B cell (primary cell): ENCODE results near the gene MGMT. TPM values are rescaled to one million over a fixed set of nuclear protein-coding genes. Genes with fewer than 3 reads are reported as not detected.

Experiments
- ATAC-seq: fragments of 200-7000 bp; cut with Tn5 transposase; one replicate; pipeline ENCODE4 v1.10.0; 2021; ENCODE audit warnings: low read depth, mild to moderate bottlenecking, moderate number of reproducible peaks, moderate library complexity
- CTCF ChIA-PET: fragments of 350-600 bp; sonication (Branson Sonifier 250); formaldehyde crosslinking; loops from one replicate; lab custom pipeline; 2021; ENCODE audit warnings: antibody characterized with exemption, inconsistent platforms; lab: Charles Lee
- POLR2A ChIA-PET: fragments of 350-600 bp; sonication (Branson Sonifier 250); formaldehyde crosslinking; loops from one replicate; lab custom pipeline; 2021; ENCODE audit warnings: antibody characterized with exemption; lab: Charles Lee
- DNase-seq: peaks from one replicate; pipeline ENCODE4 v3.0.0; 2013
- H2AFZ ChIP-seq: 2 replicates; pipeline ENCODE4 v1.6.1; 2012; ENCODE audit warnings: mild to moderate bottlenecking, low read depth, low read length; ENCODE audit not compliant: insufficient read depth, poor library complexity, severe bottlenecking
- H3K27ac ChIP-seq, 2 donors: 1 replicate in 1 of 2; 2 replicates in 1 of 2; pipeline ENCODE4 v1.5.1; 2012 to 2013; ENCODE audit warnings: low read length in 2 of 2, mild to moderate bottlenecking in 2 of 2, moderate library complexity in 1 of 2
- H3K27me3 ChIP-seq, 4 experiments: fragments of 200-600 bp in 1 of 4; sonication (generic) in 1 of 4; replicated peaks in 1 of 4; 1 replicate in 2 of 4; 2 replicates in 2 of 4; pipeline versions ENCODE4 v1.6.1 to v1.7.0; 2013 to 2016; ENCODE audit warnings: low read length in 3 of 4, mild to moderate bottlenecking in 2 of 4, mixed read lengths in 1 of 4, moderate library complexity in 1 of 4; ENCODE audit not compliant: insufficient read depth in 4 of 4, control insufficient read depth in 3 of 4; ENCODE audit errors: control extremely low read depth in 1 of 4
- H3K36me3 ChIP-seq, 2 experiments: replicated peaks in 1 of 2; 1 replicate in 1 of 2; 2 replicates in 1 of 2; pipeline versions ENCODE4 v1.6.1 to v1.7.1; 2013; ENCODE audit warnings: low read length in 1 of 2; ENCODE audit not compliant: insufficient read depth in 2 of 2, control insufficient read depth in 1 of 2; ENCODE audit errors: control extremely low read depth in 1 of 2, extremely low read depth in 1 of 2
- H3K4me1 ChIP-seq, 2 donors: fragments of 200-600 bp in 1 of 2; sonication (generic) in 1 of 2; 1 replicate in 1 of 2; 2 replicates in 1 of 2; pipeline versions ENCODE4 v1.5.1 to v1.6.1; 2013 to 2017; ENCODE audit warnings: low read length in 2 of 2; ENCODE audit not compliant: control insufficient read depth in 2 of 2, insufficient read depth in 2 of 2
- H3K4me2 ChIP-seq: replicated peaks from 2 replicates; pipeline ENCODE3; 2012; ENCODE audit warnings: mild to moderate bottlenecking, low read depth, low read length; ENCODE audit not compliant: poor library complexity, severe bottlenecking
- H3K4me3 ChIP-seq, 5 experiments: fragments of 200-600 bp in 1 of 5; sonication (generic) in 1 of 5; 1 replicate in 3 of 5; 2 replicates in 2 of 5; pipeline versions ENCODE4 v1.5.1 to v1.7.0; 2011 to 2016; ENCODE audit warnings: low read length in 4 of 5, mild to moderate bottlenecking in 4 of 5, low read depth in 2 of 5, control low read depth in 1 of 5, moderate library complexity in 1 of 5; ENCODE audit not compliant: insufficient read depth in 1 of 5; ENCODE audit errors: control extremely low read depth in 1 of 5, extremely low read depth in 1 of 5
- H3K79me2 ChIP-seq: fragments of 200-600 bp; sonication (generic); one replicate; pipeline ENCODE4 v1.6.0; 2016; ENCODE audit warnings: low read length; ENCODE audit not compliant: control insufficient read depth, insufficient read depth
- H3K9ac ChIP-seq: fragments of 200-600 bp; sonication (generic); 2 replicates; pipeline ENCODE4 v1.6.1; 2017; ENCODE audit warnings: mild to moderate bottlenecking, low read length, moderate library complexity
- H3K9me3 ChIP-seq, 3 donors: one replicate each; pipeline versions ENCODE4 v1.6.1 to v1.7.1; 2013; ENCODE audit warnings: low read length in 2 of 3; ENCODE audit not compliant: control insufficient read depth in 2 of 3, insufficient read depth in 1 of 3; ENCODE audit errors: control extremely low read depth in 1 of 3
- H4K20me1 ChIP-seq: 2 replicates; pipeline ENCODE4 v1.6.0; 2012; ENCODE audit warnings: mild to moderate bottlenecking, low read length; ENCODE audit not compliant: insufficient read depth, control insufficient read depth, poor library complexity, severe bottlenecking
- H3K27ac Mint-ChIP-seq: one replicate; pipeline ENCODE4 v1.8.0; 2021; ENCODE audit warnings: mixed read lengths
- H3K27me3 Mint-ChIP-seq: one replicate; pipeline ENCODE4 v1.8.0; 2021; ENCODE audit warnings: mixed read lengths
- H3K4me1 Mint-ChIP-seq: one replicate; pipeline ENCODE4 v1.8.0; 2021; ENCODE audit warnings: mixed read lengths
- H3K4me3 Mint-ChIP-seq: one replicate; pipeline ENCODE4 v1.8.0; 2021; ENCODE audit warnings: mixed read lengths
- H3K9me3 Mint-ChIP-seq: one replicate; pipeline ENCODE4 v1.8.0; 2022; ENCODE audit warnings: mixed read lengths; ENCODE audit not compliant: insufficient read depth
- EZH2 ChIP-seq: IDR thresholded peaks from 2 replicates; pipeline ENCODE4 v1.6.1; 2012; ENCODE audit warnings: borderline replicate concordance, low read depth, mild to moderate bottlenecking, moderate library complexity, low read length; ENCODE audit not compliant: insufficient read depth, poor library complexity, severe bottlenecking
- WGBS: methylation state at CpG from one replicate; pipeline ENCODE4 v1.1.5; 2013; ENCODE audit warnings: missing lambda C conversion rate; ENCODE audit not compliant: insufficient coverage; 5-methylcytosine and 5-hydroxymethylcytosine counted together
- intact Hi-C: fragments of 100-400 bp; cut with micrococcal nuclease; formaldehyde crosslinking; loops from one replicate; pipeline ENCODE4 v1.10.0; 2022
- polyA plus RNA-seq: library from polyadenylated mRNA; depleted of rRNA; stranded (reverse); fragments of >200 nt; gene quantifications from 2 replicates; pipeline ENCODE4 v1.2.3, GENCODE V29; 2012
- total RNA-seq, 2 donors: library from RNA; stranded (reverse); fragments of 120-200 nt in 1 of 2; gene quantifications; 1 replicate in 1 of 2; 2 replicates in 1 of 2; pipeline versions ENCODE4 v1.2.3 to v1.2.4, GENCODE V29; 2013 to 2022
- TF ChIP-seq, protein P1 (sequence below): fragments of 200-600 bp; IDR thresholded peaks from one replicate; pipeline ENCODE4 v1.8.0; 2022; ENCODE audit warnings: antibody characterized with exemption, mild to moderate bottlenecking

MGMT gene
- total and polyA plus RNA-seq, 2 donors (not counting 1 experiment from before 2014, with no cell fraction given), result 16.6 to 87.7 TPM

DNA sequence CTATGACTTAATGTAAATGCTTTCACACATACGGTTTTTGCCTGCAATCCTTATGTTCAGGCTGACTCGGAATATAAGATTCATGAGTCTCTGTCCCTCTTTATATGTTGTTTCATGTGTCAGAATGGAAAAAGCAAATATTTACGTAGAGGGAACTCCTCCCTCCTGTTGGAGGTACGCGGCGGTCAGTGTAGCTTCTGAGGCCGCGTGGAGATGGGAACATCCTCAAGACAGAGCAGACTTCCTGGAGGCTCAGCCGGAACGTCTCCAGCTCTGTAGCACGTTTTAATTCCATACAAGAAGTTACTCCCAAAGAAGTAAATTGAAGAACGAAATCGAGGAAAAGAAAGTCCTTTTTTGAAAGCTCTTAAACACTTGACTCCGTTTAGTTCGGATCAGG, 248.8 kb downstream of the MGMT start:
- Histone ChIP-seq H3K4me3 (no peak overlapping the region), H3K4me1 (no peaks in the 10 kb centered on the region), H3K27ac (no peak overlapping the region), H3K79me2 (no peaks in the 10 kb centered on the region), H4K20me1 (no peaks in the 10 kb centered on the region), H3K27me3 (no peaks in the 10 kb centered on the region), H3K9ac (no peak overlapping the region), H3K36me3 (peaks cover 0 to 3% of the 10 kb centered on the region in 2 experiments), H3K4me2 (no peak overlapping the region), H3K9me3 (peaks cover 0 to 23% (median 0%) of the 10 kb centered on the region in 3 donors), H2AFZ (no peak overlapping the region)
- DNase-seq, result no peak
- ChIA-PET POLR2A (no interaction called here), CTCF (no interaction called here)
- no peaks in the 10 kb centered on the region for H3K9me3 Mint-ChIP-seq
- ATAC-seq, result no peak
- 95% methylated on average over 7 of the region's 15 CpGs for WGBS
- no peak overlapping the region for H3K4me3 Mint-ChIP-seq
- H3K27me3 Mint-ChIP-seq, result no peaks in the 10 kb centered on the region
- intact Hi-C loops, result no loop called here
- TF ChIP-seq EZH2, result no peak
- TF ChIP-seq, protein P1, sequence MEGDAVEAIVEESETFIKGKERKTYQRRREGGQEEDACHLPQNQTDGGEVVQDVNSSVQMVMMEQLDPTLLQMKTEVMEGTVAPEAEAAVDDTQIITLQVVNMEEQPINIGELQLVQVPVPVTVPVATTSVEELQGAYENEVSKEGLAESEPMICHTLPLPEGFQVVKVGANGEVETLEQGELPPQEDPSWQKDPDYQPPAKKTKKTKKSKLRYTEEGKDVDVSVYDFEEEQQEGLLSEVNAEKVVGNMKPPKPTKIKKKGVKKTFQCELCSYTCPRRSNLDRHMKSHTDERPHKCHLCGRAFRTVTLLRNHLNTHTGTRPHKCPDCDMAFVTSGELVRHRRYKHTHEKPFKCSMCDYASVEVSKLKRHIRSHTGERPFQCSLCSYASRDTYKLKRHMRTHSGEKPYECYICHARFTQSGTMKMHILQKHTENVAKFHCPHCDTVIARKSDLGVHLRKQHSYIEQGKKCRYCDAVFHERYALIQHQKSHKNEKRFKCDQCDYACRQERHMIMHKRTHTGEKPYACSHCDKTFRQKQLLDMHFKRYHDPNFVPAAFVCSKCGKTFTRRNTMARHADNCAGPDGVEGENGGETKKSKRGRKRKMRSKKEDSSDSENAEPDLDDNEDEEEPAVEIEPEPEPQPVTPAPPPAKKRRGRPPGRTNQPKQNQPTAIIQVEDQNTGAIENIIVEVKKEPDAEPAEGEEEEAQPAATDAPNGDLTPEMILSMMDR, result no peak
- no peaks in the 10 kb centered on the region for H3K4me1 Mint-ChIP-seq
- no peak overlapping the region for H3K27ac Mint-ChIP-seq

DNA sequence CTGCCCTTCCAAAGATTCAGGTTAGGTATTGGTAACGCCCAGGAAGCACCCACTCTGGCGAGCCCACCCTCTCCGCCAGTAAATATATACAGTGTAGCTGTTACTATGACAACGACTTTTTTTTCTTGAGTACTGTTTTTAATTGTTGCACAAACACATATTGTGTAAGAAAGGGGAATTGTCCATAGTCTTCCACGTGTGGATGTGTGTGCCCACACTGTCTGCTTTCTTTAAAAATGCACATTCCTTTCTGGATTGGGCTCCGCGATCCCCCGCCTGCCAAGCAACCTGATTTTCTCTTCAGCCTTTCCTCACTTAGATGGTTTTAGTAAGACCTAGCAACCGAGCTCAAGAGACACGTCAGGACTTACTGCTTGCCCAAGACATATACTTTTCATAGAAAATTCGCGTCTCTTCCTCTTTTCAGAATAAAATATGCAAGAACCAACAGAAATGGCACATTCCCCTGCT, 249.2 kb downstream of the MGMT start:
- no peak for DNase-seq
- no peaks in the 10 kb centered on the region for H3K36me3 ChIP-seq
- intact Hi-C loops, result no loop called here

More for the DNA sequence above, 249.2 kb downstream of the MGMT start:
- H3K9ac ChIP-seq, result no peak overlapping the region
- peaks cover 0 to 26% (median 0%) of the 10 kb centered on the region in 3 donors for H3K9me3 ChIP-seq
- H3K4me3 Mint-ChIP-seq, result no peak overlapping the region
- H3K9me3 Mint-ChIP-seq, result peaks cover 3% of the 10 kb centered on the region
- H3K4me1 Mint-ChIP-seq, result no peaks in the 10 kb centered on the region
- no peak overlapping the region for H3K27ac ChIP-seq
- no peaks in the 10 kb centered on the region for H4K20me1 ChIP-seq
- H3K27me3 ChIP-seq, result no peaks in the 10 kb centered on the region
- no peak overlapping the region for H2AFZ ChIP-seq
- ATAC-seq, result no peak
- CTCF ChIA-PET, result no interaction called here
- no peak overlapping the region for H3K4me2 ChIP-seq
- 97% methylated on average over 8 of the region's 12 CpGs for WGBS
- no peaks in the 10 kb centered on the region for H3K79me2 ChIP-seq
- no peaks in the 10 kb centered on the region for H3K27me3 Mint-ChIP-seq
- no peak overlapping the region for H3K4me3 ChIP-seq
- POLR2A ChIA-PET, result no interaction called here
- TF ChIP-seq, protein P1, result no peak
- TF ChIP-seq EZH2, result no peak
- no peak overlapping the region for H3K27ac Mint-ChIP-seq
- H3K4me1 ChIP-seq, result no peaks in the 10 kb centered on the region
